Neural progenitor cell (in vitro differentiated cells): ENCODE data around the gene ATL3. TPM values are rescaled to one million over a fixed set of nuclear protein-coding genes. Genes with fewer than 3 reads are reported as not detected.

Experiments
- DNase-seq: peaks from one replicate; pipeline ENCODE4 v3.0.0-alpha.2; 2016; ENCODE audit warnings: low spot score
- H2AFZ ChIP-seq: fragments of 200-600 bp; sonication (generic); replicated peaks from 2 replicates; pipeline ENCODE4 v1.6.1; 2016; ENCODE audit warnings: antibody characterized with exemption
- H3F3A ChIP-seq: fragments of 200-600 bp; sonication (generic); 2 replicates; pipeline ENCODE4 v1.6.1; 2016; ENCODE audit warnings: antibody characterized with exemption, low read depth
- H3K27ac ChIP-seq: fragments of 200-600 bp; sonication (generic); 2 replicates; pipeline ENCODE4 v1.5.1; 2016; ENCODE audit warnings: mild to moderate bottlenecking
- H3K27me3 ChIP-seq: fragments of 200-600 bp; sonication (generic); 2 replicates; pipeline ENCODE4 v1.6.1; 2016; ENCODE audit warnings: mild to moderate bottlenecking, moderate library complexity
- H3K36me3 ChIP-seq: fragments of 200-600 bp; sonication (generic); 2 replicates; pipeline ENCODE4 v1.5.1; 2016
- H3K4me1 ChIP-seq: fragments of 200-600 bp; sonication (generic); 2 replicates; pipeline ENCODE4 v1.6.1; 2016; ENCODE audit warnings: mixed run types
- H3K4me2 ChIP-seq: fragments of 200-600 bp; sonication (generic); 2 replicates; pipeline ENCODE4 v1.6.1; 2016
- H3K4me3 ChIP-seq: fragments of 200-600 bp; sonication (generic); 2 replicates; pipeline ENCODE4 v1.5.1; 2016
- H3K79me2 ChIP-seq: fragments of 200-600 bp; sonication (generic); 2 replicates; pipeline ENCODE4 v1.6.1; 2016; ENCODE audit warnings: low read depth
- H3K9ac ChIP-seq: fragments of 200-600 bp; sonication (generic); 2 replicates; pipeline ENCODE4 v1.6.1; 2016
- H3K9me3 ChIP-seq: fragments of 200-600 bp; sonication (generic); 2 replicates; pipeline ENCODE4 v1.5.1; 2016; ENCODE audit warnings: low read depth
- H4K20me1 ChIP-seq: fragments of 200-600 bp; sonication (generic); 2 replicates; pipeline ENCODE4 v1.6.1; 2016; ENCODE audit warnings: low read depth
- H3K27ac Mint-ChIP-seq: 3 replicates; pipeline ENCODE4 v1.8.0; 2021; ENCODE audit warnings: mixed read lengths
- H3K27me3 Mint-ChIP-seq: 2 replicates; pipeline ENCODE4 v1.8.0; 2022; ENCODE audit warnings: low read depth, mild to moderate bottlenecking, inconsistent platforms, moderate library complexity, mixed read lengths; ENCODE audit not compliant: insufficient read depth
- H3K36me3 Mint-ChIP-seq: 3 replicates; pipeline ENCODE4 v1.8.0; 2021; ENCODE audit warnings: mixed read lengths
- H3K4me1 Mint-ChIP-seq: 3 replicates; pipeline ENCODE4 v1.8.0; 2021; ENCODE audit warnings: mixed read lengths
- H3K4me3 Mint-ChIP-seq: 3 replicates; pipeline ENCODE4 v1.8.0; 2021; ENCODE audit warnings: mild to moderate bottlenecking, moderate library complexity, mixed read lengths
- H3K9me3 Mint-ChIP-seq: 3 replicates; pipeline ENCODE4 v1.8.0; 2020; ENCODE audit warnings: mixed read lengths
- EZH2 ChIP-seq: fragments of 200-600 bp; sonication (generic); IDR thresholded peaks from 2 replicates; pipeline ENCODE4 v1.6.1; 2017; ENCODE audit warnings: antibody characterized with exemption, mild to moderate bottlenecking, moderate library complexity
- EZH2phosphoT487 ChIP-seq: fragments of 200-600 bp; sonication (generic); IDR thresholded peaks from 2 replicates; pipeline ENCODE4 v1.6.1; 2017; ENCODE audit warnings: antibody characterized with exemption
- total RNA-seq: library from RNA; depleted of rRNA; stranded (reverse); fragments of >200 nt; gene quantifications from 2 replicates; pipeline ENCODE4 v1.2.3, GENCODE V29; 2015; ENCODE audit warnings: low replicate concordance
- TF ChIP-seq, protein P1 (sequence below): fragments of 200-600 bp; sonication (generic); IDR thresholded peaks from 2 replicates; pipeline ENCODE4 v1.5.1; 2017; ENCODE audit warnings: antibody characterized with exemption, mild to moderate bottlenecking

ATL3 gene
- total RNA-seq, 1 donor from 2014 or later, result 19.5 TPM

DNA sequence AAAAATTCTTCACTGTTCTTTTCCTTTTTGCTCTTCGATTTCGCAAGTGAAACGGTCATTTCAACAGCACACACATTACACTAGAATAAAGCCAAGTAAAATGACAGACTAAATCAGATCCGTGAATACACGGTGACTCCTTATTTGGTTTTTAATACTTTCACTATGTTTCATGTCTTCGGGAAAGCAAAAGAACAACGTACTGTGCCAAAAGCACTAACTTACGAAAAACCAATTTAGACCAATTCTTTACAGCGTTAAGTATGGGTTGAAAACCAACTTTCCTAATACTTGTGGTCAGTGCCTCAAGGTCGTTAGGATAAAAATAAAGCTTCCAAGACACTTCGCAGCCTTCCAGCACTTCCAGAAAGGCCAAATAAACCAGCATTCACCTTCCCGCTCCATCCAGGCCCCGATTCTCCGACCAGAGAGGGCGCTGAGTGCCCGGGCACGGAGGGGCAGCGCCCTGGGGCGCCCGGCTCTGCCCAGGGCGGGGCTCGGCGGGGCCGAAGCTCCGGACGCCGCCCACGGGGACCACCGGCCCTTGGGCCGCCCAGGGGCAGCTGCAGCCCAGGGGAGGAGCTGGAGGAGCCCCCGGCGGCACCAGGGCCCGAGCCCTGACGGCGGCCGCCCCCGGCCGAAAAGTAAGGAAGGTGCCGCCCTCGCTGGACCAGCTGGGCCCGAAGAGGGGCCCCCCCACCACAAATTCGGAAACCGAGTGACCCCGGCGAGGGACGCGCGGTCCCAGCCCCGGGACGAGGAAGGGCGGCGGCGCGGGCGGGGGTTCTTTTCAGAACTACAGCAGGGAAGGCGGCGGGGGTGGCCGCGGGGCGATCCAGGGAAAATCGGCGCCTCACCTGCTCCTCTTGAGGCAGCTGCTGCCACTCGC, 499 bp downstream of the ATL3 start:
- Mint-ChIP-seq H3K4me1 (peaks cover 9% of the 10 kb centered on the region), H3K36me3 (peaks cover 5% of the 10 kb centered on the region), H3K27ac (no peak overlapping the region), H3K4me3 (peak overlapping the region; percentile 81), H3K27me3 (peaks cover 4% of the 10 kb centered on the region), H3K9me3 (no peaks in the 10 kb centered on the region)
- Histone ChIP-seq H3K9me3 (no peaks in the 10 kb centered on the region), H3K27ac (no peak overlapping the region), H3K4me2 (peak overlapping the region; percentile 79), H2AFZ (peak overlapping the region; percentile 77), H3K9ac (no peak overlapping the region), H3K4me1 (peaks cover 7% of the 10 kb centered on the region), H3F3A (peaks cover 20% of the 10 kb centered on the region), H3K27me3 (no peaks in the 10 kb centered on the region), H3K79me2 (peaks cover 50% of the 10 kb centered on the region), H3K36me3 (no peaks in the 10 kb centered on the region), H4K20me1 (peaks cover 17% of the 10 kb centered on the region), H3K4me3 (peak overlapping the region; percentile 58)
- TF ChIP-seq EZH2phosphoT487, result peak; percentile 7
- TF ChIP-seq EZH2, result no peak
- TF ChIP-seq, protein P1, sequence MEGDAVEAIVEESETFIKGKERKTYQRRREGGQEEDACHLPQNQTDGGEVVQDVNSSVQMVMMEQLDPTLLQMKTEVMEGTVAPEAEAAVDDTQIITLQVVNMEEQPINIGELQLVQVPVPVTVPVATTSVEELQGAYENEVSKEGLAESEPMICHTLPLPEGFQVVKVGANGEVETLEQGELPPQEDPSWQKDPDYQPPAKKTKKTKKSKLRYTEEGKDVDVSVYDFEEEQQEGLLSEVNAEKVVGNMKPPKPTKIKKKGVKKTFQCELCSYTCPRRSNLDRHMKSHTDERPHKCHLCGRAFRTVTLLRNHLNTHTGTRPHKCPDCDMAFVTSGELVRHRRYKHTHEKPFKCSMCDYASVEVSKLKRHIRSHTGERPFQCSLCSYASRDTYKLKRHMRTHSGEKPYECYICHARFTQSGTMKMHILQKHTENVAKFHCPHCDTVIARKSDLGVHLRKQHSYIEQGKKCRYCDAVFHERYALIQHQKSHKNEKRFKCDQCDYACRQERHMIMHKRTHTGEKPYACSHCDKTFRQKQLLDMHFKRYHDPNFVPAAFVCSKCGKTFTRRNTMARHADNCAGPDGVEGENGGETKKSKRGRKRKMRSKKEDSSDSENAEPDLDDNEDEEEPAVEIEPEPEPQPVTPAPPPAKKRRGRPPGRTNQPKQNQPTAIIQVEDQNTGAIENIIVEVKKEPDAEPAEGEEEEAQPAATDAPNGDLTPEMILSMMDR, result peak; percentile 56
- DNase-seq, result peak; percentile 74

DNA sequence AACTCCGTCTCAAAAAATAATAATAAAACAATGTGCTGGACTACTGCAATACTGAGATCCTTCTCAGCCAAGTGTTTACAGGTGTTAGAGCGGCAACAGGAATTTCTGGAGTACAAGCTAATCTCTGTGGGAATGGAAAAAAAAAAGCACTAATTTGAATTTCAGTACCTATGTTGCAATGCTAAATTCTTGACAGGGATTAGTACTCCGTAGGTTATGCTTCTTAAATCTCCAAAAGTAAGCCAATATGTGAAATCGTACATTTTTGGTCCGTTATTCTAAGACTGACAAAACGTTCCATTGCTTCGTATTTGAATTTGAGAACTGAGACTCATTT, 1.1 kb downstream of the ATL3 start:
- H3K4me3 Mint-ChIP-seq, result peak overlapping the region; percentile 77
- H3K27ac Mint-ChIP-seq, result no peak overlapping the region
- peaks cover 9% of the 10 kb centered on the region for H3K4me1 Mint-ChIP-seq
- TF ChIP-seq EZH2 (no peak), EZH2phosphoT487 (no peak)
- TF ChIP-seq, protein P1, result no peak
- peaks cover 4% of the 10 kb centered on the region for H3K27me3 Mint-ChIP-seq
- H3K36me3 Mint-ChIP-seq, result peaks cover 5% of the 10 kb centered on the region
- Histone ChIP-seq H3K9ac (no peak overlapping the region), H3F3A (peaks cover 20% of the 10 kb centered on the region), H3K79me2 (peaks cover 56% of the 10 kb centered on the region), H2AFZ (no peak overlapping the region), H3K4me2 (peak overlapping the region; percentile 79), H3K4me3 (peak overlapping the region; percentile 58), H3K4me1 (peaks cover 7% of the 10 kb centered on the region), H4K20me1 (peaks cover 21% of the 10 kb centered on the region), H3K9me3 (no peaks in the 10 kb centered on the region), H3K27ac (no peak overlapping the region), H3K36me3 (no peaks in the 10 kb centered on the region), H3K27me3 (no peaks in the 10 kb centered on the region)
- DNase-seq, result no peak
- H3K9me3 Mint-ChIP-seq, result no peaks in the 10 kb centered on the region

DNA sequence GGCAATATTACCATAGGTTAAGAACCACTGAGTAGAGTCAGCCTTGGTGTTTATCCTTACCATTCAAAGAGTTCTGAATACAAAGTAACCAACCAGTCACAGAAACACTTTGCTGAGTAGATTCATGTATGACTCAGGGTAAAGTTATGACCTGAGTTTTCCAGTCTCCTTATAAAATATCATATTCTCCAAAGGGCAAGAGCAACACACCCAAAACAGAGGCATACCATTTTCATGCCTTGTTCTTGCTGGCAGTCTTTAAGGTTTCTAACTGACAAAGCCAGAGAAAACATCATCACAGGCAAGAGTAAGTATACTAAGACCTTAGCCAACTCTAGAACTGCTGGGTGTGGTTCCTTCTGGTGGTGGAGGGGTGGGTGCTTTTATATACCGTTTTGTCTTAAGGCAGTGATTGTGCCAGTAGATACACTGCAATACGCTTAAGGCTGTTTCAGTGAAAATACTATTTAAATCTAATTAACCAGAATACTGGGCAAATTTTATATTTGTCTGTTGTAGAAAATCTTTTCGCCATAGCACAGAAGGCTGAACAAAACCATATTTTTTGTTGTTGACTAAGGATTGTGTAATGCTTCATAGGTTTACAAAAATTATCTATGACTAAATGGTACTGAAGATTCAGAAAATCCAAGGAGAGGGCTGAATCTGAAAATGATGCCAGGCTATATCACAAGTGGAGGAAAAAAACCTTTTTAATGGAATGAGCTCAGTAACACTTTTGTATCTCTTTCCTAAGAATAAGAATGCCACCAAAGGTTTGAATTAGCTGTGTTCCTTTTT, 3.0 kb downstream of the ATL3 start:
- peaks cover 72% of the 10 kb centered on the region for H3K79me2 ChIP-seq
- H2AFZ ChIP-seq, result no peak overlapping the region
- H3K4me3 ChIP-seq, result no peak overlapping the region
- H3K4me2 ChIP-seq, result no peak overlapping the region
- Mint-ChIP-seq H3K36me3 (peaks cover 5% of the 10 kb centered on the region), H3K9me3 (no peaks in the 10 kb centered on the region), H3K27me3 (peaks cover 4% of the 10 kb centered on the region), H3K4me1 (peaks cover 17% of the 10 kb centered on the region), H3K4me3 (peak overlapping the region; percentile 57), H3K27ac (peak overlapping the region; percentile 8)
- H3K9me3 ChIP-seq, result no peaks in the 10 kb centered on the region
- no peak for TF ChIP-seq EZH2
- TF ChIP-seq, protein P1, result no peak
- H3K9ac ChIP-seq, result no peak overlapping the region
- peaks cover 35% of the 10 kb centered on the region for H4K20me1 ChIP-seq
- H3F3A ChIP-seq, result peaks cover 20% of the 10 kb centered on the region
- H3K4me1 ChIP-seq, result peaks cover 7% of the 10 kb centered on the region
- no peaks in the 10 kb centered on the region for H3K27me3 ChIP-seq
- H3K27ac ChIP-seq, result no peak overlapping the region
- no peak for DNase-seq
- H3K36me3 ChIP-seq, result no peaks in the 10 kb centered on the region
